Neural cell (in vitro differentiated cells): ENCODE results near the gene NAALADL1. TPM values are rescaled to one million over a fixed set of nuclear protein-coding genes. Genes with fewer than 3 reads are reported as not detected.

Experiments
- H2AFZ ChIP-seq: fragments of 200-600, 300-800 bp; sonication (generic), shearing (Covaris generic); 2 replicates; pipeline ENCODE4 v1.6.0; 2014; ENCODE audit warnings: low read depth, mild to moderate bottlenecking, antibody characterized with exemption, low read length, moderate library complexity
- H3F3A ChIP-seq: fragments of 200-600 bp; shearing (Covaris generic); 2 replicates; pipeline ENCODE4 v1.6.1; 2016; ENCODE audit warnings: mild to moderate bottlenecking, moderate library complexity, mixed read lengths, antibody characterized with exemption, low read length; ENCODE audit not compliant: insufficient read depth, poor library complexity, severe bottlenecking
- H3K27ac ChIP-seq: fragments of 200-600, 300-800 bp; sonication (generic), shearing (Covaris generic); 2 replicates; pipeline ENCODE4 v1.5.1; 2014; ENCODE audit warnings: mild to moderate bottlenecking, low read length, moderate library complexity
- H3K27me3 ChIP-seq: fragments of 300-800, 200-600 bp; sonication (generic), shearing (Covaris generic); 2 replicates; pipeline ENCODE4 v1.6.0; 2014; ENCODE audit warnings: mild to moderate bottlenecking, low read depth, low read length, moderate library complexity; ENCODE audit not compliant: insufficient read depth
- H3K36me3 ChIP-seq: fragments of 300-800, 200-600 bp; sonication (generic), shearing (Covaris generic); 2 replicates; pipeline ENCODE4 v1.5.1; 2014; ENCODE audit warnings: mild to moderate bottlenecking, antibody characterized with exemption, low read length, moderate library complexity; ENCODE audit not compliant: insufficient read depth
- H3K4me2 ChIP-seq: fragments of 300-800, 200-600 bp; sonication (generic), shearing (Covaris generic); 2 replicates; pipeline ENCODE4 v1.6.0; 2014; ENCODE audit warnings: mild to moderate bottlenecking, low read length
- H3K4me3 ChIP-seq: fragments of 300-800, 200-600 bp; sonication (generic), shearing (Covaris generic); 2 replicates; pipeline ENCODE4 v1.5.1; 2014; ENCODE audit warnings: mild to moderate bottlenecking, low read length, moderate library complexity
- H3K79me2 ChIP-seq: fragments of 200-600 bp; shearing (Covaris generic); replicated peaks from 2 replicates; pipeline ENCODE4 v1.6.0; 2014; ENCODE audit warnings: mild to moderate bottlenecking, low read length, moderate library complexity; ENCODE audit not compliant: insufficient read depth
- H3K9ac ChIP-seq: fragments of 300-800, 200-600 bp; sonication (generic), shearing (Covaris generic); 2 replicates; pipeline ENCODE4 v1.6.1; 2016; ENCODE audit warnings: mild to moderate bottlenecking, low read length, mixed read lengths
- H3K9me2 ChIP-seq: fragments of 200-600 bp; shearing (Covaris generic); 2 replicates; pipeline ENCODE4 v1.6.1; 2016; ENCODE audit warnings: mild to moderate bottlenecking, low read length, mixed read lengths; ENCODE audit not compliant: insufficient read depth
- H3K9me3 ChIP-seq: fragments of 200-600, 300-800 bp; sonication (generic), shearing (Covaris generic); 2 replicates; pipeline ENCODE4 v1.6.1; 2016; ENCODE audit warnings: mild to moderate bottlenecking, mixed run types, low read length, moderate library complexity, mixed read lengths
- H4K20me1 ChIP-seq: fragments of 200-600 bp; shearing (Covaris generic); 2 replicates; pipeline ENCODE4 v1.6.1; 2016; ENCODE audit warnings: mild to moderate bottlenecking, mixed run types; ENCODE audit not compliant: insufficient read depth
- CTCF ChIP-seq: fragments of 450-650 bp; IDR thresholded peaks from 2 replicates; pipeline ENCODE4 v1.5.1; 2014; ENCODE audit warnings: antibody characterized with exemption, mild to moderate bottlenecking, moderate library complexity; ENCODE audit not compliant: poor library complexity, severe bottlenecking
- EP300 ChIP-seq: fragments of 450-650 bp; conservative IDR thresholded peaks from 2 replicates; pipeline ENCODE4 v1.6.1; 2014; ENCODE audit warnings: antibody characterized with exemption, mild to moderate bottlenecking, moderate library complexity; ENCODE audit not compliant: poor library complexity, severe bottlenecking
- EZH2 ChIP-seq: fragments of 200-600, 300-800 bp; shearing (Covaris generic), sonication (generic); IDR thresholded peaks from 2 replicates; pipeline ENCODE4 v1.6.1; 2014; ENCODE audit warnings: antibody characterized with exemption, low read length, borderline replicate concordance, mild to moderate bottlenecking; ENCODE audit not compliant: insufficient read depth, poor library complexity, severe bottlenecking
- MXI1 ChIP-seq: fragments of 450-650 bp; conservative IDR thresholded peaks from 2 replicates; pipeline ENCODE4 v1.6.1; 2014; ENCODE audit warnings: antibody characterized with exemption, mild to moderate bottlenecking; ENCODE audit not compliant: poor library complexity, severe bottlenecking
- POLR2AphosphoS5 ChIP-seq: IDR thresholded peaks from 2 replicates; pipeline ENCODE4 v1.6.1; 2012
- RAD21 ChIP-seq: fragments of 450-650 bp; conservative IDR thresholded peaks from 2 replicates; pipeline ENCODE4 v1.6.1; 2014; ENCODE audit warnings: antibody characterized with exemption, mild to moderate bottlenecking, moderate library complexity
- REST ChIP-seq: IDR thresholded peaks from 2 replicates; pipeline ENCODE4 v1.6.1; 2012; ENCODE audit warnings: borderline replicate concordance
- SMC3 ChIP-seq: fragments of 450-650 bp; conservative IDR thresholded peaks from 2 replicates; pipeline ENCODE4 v1.6.1; 2014; ENCODE audit warnings: antibody characterized with exemption, mild to moderate bottlenecking, moderate library complexity; ENCODE audit not compliant: poor library complexity
- TAF1 ChIP-seq: IDR thresholded peaks from 2 replicates; pipeline ENCODE4 v1.6.1; 2012; ENCODE audit warnings: low read depth
- polyA plus RNA-seq: library from polyadenylated mRNA; depleted of rRNA; stranded (reverse); fragments of >200 nt; gene quantifications from 2 replicates; pipeline ENCODE4 v1.2.3, GENCODE V29; 2014

The NAALADL1 gene
- polyA plus RNA-seq, 1 donor from 2014 or later, result not detected

- Histone ChIP-seq H3K27me3 (no peaks in the 10 kb centered on the region), H3K4me2 (peak overlapping the region; percentile 55), H3K4me3 (peak overlapping the region; percentile 90), H3K9me3 (no peaks in the 10 kb centered on the region), H3K79me2 (no peaks in the 10 kb centered on the region), H3K27ac (peak overlapping the region; percentile 82), H2AFZ (peak overlapping the region; percentile 60), H3F3A (no peaks in the 10 kb centered on the region), H3K36me3 (no peaks in the 10 kb centered on the region), H3K9me2 (no peaks in the 10 kb centered on the region), H3K9ac (peak overlapping the region; percentile 84), H4K20me1 (no peaks in the 10 kb centered on the region)
- TF ChIP-seq SMC3, result no peak
- no peak for TF ChIP-seq EP300
- no peak for TF ChIP-seq RAD21
- no peak for TF ChIP-seq EZH2
- no peak for TF ChIP-seq POLR2AphosphoS5
- TF ChIP-seq REST, result no peak
- no peak for TF ChIP-seq CTCF
- no peak for TF ChIP-seq TAF1
- no peak for TF ChIP-seq MXI1
These were observed 43.6 kb downstream of the NAALADL1 start for GRCh38 chr11:65014726-65015227.

- H3K9me3 ChIP-seq, result no peaks in the 10 kb centered on the region
- no peaks in the 10 kb centered on the region for H3K79me2 ChIP-seq
- TF ChIP-seq TAF1, result peak; percentile 37
- TF ChIP-seq SMC3, result peak; percentile 63
- no peak for TF ChIP-seq EZH2
- peak; percentile 47 for TF ChIP-seq REST
- peak; percentile 97 for TF ChIP-seq CTCF
- peak; percentile 50 for TF ChIP-seq EP300
- peak; percentile 80 for TF ChIP-seq MXI1
- TF ChIP-seq POLR2AphosphoS5, result peak; percentile 54
- TF ChIP-seq RAD21, result peak; percentile 52
- peak within 1 kb of the TSS; percentile 84 for H3K9ac ChIP-seq
- H3F3A ChIP-seq, result no peaks in the 10 kb centered on the region
- no peaks in the 10 kb centered on the region for H3K27me3 ChIP-seq
- no peaks in the 10 kb centered on the region for H3K36me3 ChIP-seq
- H4K20me1 ChIP-seq, result no peaks in the 10 kb centered on the region
- peak within 1 kb of the TSS; percentile 55 for H3K4me2 ChIP-seq
- H3K9me2 ChIP-seq, result no peaks in the 10 kb centered on the region
- peak within 1 kb of the TSS; percentile 90 for H3K4me3 ChIP-seq
- H3K27ac ChIP-seq, result peak within 1 kb of the TSS; percentile 82
- H2AFZ ChIP-seq, result peak within 1 kb of the TSS; percentile 92
These were observed 44.2 kb downstream of the NAALADL1 start, which contains the start of gene ARL2 for GRCh38 chr11:65013888-65014725. Gene ARL2, plus strand, starts transcription at chr11:65014160. Its CDS starts 48 bp downstream, at chr11:65014208.
